ENCODE results near the gene HDAC5.

- no peak for TF ChIP-seq EP300 (IDR thresholded peaks at IDR 0.05)
- TF ChIP-seq CTCF (IDR thresholded peaks at IDR 0.05), result no peak
- no peak for TF ChIP-seq POLR2AphosphoS5 (IDR thresholded peaks at IDR 0.05)
- TF ChIP-seq POLR2A (IDR thresholded peaks at IDR 0.05), result no peak
Measured at GRCh38 chr17:44049294-44050060, 74.0 kb downstream of the HDAC5 start.
